HG02870 (cell line): Measurements from ENCODE around the gene SHANK3.

Experiments
- ATAC-seq: cut with Tn5 transposase; IDR thresholded peaks from one replicate; pipeline ENCODE4 v1.9.1; 2021; ENCODE audit warnings: mild to moderate bottlenecking, moderate library complexity; ENCODE audit not compliant: unreplicated experiment

Gene SHANK3

DNA sequence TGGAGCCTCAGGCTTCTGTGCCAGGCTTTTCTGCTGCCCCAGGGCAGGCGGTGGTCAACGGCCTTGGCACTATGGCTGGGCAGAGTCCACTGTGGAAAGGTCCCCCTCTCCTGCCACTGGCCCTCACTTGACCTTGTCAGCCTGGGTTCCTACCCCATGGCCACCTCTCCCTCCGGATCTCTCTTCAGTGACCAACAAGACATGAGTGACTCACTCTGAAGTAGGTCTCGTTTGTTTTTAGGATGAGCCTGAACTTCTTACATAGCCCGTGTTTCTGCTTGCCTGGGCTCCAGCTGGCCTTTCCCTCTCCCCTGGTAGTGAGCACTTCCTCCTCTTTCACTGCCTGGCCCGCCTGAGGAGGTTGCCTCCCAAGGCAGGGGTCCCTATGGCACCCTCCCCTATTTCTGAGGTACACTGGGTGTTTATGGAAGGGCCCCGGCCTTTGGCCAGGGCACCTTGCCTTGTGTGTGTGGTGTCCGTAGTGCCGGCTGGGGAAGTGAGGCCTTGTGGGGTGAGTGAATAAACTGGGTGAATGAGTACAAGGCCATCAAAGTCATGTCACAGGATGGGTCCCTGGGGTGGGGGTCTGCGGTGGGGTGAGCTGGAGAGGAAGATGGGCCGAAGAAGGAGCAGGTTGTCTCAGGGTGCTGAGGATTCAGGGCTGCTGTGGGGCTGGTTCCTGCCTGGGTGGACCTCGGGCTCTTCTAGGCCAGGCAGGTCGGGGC is 5.0 kb downstream of the SHANK3 start:
- no peak for ATAC-seq

DNA sequence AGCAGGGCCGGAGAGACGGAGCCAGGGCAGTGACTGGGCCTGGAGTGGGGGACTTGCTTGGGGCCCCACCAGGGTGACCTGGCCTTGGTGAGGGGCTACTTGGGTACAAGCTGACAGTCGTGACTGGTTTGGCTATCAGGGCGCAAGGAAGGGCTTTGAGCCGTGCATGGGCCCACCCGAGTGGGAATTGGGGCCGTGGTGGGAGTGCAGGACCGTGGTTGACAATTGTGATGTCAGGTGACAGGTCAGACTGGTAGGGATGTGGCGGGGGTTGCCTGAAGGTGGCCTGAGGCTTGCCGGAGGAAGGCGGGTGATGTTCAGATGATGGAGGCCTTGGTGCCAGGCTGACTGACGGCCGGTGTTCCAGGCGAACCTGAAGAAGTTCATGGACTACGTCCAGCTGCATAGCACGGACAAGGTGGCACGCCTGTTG is 5.6 kb downstream of the SHANK3 start:
- no peak for ATAC-seq

DNA sequence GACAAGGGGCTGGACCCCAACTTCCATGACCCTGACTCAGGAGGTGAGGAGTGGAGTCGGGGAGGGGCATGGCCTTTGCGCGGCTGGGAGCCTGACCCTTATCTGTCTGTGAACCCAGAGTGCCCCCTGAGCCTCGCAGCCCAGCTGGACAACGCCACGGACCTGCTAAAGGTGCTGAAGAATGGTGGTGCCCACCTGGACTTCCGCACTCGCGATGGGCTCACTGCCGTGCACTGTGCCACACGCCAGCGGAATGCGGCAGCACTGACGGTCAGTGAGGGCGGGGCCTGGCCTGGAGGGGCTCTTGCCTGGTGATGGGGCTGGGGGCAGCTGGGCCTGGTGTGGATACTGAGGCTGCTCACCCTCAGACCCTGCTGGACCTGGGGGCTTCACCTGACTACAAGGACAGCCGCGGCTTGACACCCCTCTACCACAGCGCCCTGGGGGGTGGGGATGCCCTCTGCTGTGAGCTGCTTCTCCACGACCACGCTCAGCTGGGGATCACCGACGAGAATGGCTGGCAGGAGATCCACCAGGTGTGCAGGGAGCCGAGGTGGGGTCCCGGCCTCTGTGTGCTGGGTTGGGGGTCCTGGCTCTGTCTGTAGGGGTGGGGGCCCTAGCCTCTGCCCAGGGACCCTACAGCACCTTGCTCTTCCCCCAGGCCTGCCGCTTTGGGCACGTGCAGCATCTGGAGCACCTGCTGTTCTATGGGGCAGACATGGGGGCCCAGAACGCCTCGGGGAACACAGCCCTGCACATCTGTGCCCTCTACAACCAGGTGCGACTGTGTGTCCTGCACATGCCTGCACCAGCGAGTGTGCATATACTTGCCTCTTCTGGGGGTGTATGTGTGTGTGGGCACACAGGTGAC is 6.3 kb downstream of the SHANK3 start:
- no peak for ATAC-seq

DNA sequence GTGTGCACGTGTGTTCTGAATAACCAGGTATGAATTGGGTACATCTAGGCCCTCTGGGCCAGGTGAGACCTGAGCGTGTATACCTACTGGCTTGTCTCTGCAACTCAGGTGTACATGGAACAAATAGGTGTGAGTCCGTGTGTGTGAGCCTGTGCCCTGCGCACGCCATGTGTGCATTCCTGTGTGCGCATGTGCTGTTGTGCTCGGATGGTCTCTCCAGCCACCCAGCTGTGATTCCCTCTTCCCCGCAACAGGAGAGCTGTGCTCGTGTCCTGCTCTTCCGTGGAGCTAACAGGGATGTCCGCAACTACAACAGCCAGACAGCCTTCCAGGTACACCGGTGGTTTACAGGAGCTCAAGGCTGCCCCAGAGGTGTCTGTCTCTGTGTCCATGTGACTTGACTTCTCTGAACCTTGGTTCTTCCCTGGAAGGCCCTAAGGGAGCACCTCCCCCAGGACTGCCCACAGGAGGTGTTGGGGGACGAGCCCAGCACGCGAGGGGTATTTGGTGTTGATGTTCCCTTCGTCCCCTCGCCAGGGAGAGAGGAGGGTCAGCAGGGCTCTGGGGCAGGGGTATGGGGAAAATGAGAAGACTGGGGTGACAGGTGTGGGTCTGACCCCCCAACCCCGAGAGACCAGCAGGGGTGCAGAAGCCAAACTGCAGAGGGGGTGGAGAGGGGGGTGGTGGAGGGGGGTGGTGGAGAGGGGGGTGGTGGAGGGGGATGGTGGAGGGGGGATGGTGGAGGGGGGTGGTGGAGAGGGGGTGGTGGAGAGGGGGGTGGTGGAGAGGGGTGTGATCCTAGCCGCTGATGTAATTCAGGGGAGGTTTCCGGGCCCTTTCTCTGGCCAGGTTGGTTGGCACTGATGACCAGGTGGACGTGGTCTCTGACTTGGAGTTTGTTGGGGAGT is 10.7 kb downstream of the SHANK3 start:
- no peak for ATAC-seq

- no peak for ATAC-seq
Measured at GRCh38 chr22:50683994-50684371, 11.4 kb downstream of the SHANK3 start.

GRCh38 chr22:50684501-50684900 is 11.9 kb downstream of the SHANK3 start:
- no peak for ATAC-seq

- ATAC-seq: no peak
Measured at GRCh38 chr22:50684986-50685385, 12.4 kb downstream of the SHANK3 start.

- ATAC-seq: no peak
Measured at GRCh38 chr22:50686794-50687193, 14.2 kb downstream of the SHANK3 start.

DNA sequence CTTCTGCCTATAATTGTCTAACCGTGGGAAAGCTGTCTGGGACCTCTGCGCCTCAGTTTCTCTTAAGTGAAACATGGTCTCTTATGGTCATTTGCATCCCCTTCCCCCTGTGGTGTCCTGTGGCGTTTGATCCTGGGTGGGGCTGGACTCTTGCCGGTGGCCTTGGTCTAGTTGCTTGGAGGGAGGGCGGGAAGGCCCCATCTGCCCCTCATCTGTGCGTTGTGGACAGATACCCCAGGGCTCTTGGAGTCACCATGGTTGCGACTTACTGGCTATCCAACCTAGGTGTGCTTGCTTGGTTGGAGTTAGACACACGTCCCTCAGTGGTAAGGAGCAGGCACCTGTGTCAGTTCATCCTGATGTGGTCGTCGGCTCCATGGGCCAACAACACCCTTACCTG is 15.2 kb downstream of the SHANK3 start:
- no peak for ATAC-seq

DNA sequence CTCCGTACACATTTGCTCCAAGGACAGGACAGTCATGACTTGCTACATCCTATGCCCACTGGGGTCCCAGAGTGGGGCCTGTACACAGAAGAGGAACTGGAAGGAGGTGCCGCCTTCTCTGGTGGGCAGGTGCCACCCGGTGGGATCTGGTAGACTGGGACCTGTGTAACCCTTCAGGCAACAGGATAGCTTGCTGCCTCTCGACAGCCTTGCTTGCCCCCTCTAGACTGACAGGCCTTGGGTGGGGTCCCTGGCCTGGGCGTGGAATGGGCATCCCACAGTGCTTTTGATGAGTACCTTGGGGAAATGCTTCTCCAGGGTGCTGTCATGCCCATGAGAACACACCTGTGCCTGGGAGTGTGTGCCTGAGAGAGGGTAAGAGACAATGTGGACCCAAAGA is 15.8 kb downstream of the SHANK3 start:
- no peak for ATAC-seq

DNA sequence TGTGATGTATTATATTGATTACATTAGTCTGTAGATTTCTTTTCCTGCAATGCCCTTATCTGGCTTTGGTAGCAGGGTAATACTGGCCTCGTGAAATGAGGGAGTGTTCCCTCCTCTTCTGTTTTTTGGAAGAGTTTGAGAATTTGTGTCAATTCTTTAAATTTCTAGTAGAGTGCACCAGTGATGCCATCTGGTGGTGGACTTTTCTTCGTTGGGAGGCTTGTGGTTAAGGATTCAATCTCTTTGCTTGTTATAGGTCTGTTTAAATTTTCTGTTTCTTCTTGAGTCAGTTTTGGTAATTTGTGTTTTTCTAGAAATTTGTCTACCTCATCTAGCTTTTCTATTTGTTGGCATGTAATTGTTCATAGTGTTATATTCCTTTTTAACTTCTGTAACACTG is 18.9 kb downstream of the SHANK3 start:
- no peak for ATAC-seq

- no peak for ATAC-seq
Measured at GRCh38 chr22:50693462-50693861, 20.8 kb downstream of the SHANK3 start.

DNA sequence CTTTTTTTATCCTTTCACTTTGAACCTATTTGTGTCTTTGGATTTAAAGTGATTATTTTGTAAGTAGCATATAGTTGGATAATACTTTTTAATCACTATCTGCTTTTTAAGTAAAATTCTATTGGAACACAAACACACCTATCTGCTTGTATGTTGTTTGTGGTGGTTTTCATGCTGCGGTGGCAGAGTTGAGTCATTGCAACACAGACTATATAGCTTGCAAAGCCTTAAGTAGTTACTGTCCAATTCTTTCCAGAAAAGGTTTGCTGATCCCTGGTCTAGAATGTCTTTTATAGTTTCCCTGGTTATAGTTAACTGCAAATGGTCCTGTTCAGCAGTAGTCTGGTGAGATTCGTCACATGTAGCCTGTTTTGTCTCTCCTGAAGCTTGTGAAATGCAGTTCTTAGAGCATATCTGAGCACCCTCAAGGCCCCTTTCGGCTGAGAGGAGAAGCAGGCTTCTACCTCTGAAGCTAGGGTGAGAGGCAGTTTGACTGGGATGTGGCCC is 21.5 kb downstream of the SHANK3 start:
- no peak for ATAC-seq

- no peak for ATAC-seq
Measured at GRCh38 chr22:50694766-50695420, 22.3 kb downstream of the SHANK3 start.

DNA sequence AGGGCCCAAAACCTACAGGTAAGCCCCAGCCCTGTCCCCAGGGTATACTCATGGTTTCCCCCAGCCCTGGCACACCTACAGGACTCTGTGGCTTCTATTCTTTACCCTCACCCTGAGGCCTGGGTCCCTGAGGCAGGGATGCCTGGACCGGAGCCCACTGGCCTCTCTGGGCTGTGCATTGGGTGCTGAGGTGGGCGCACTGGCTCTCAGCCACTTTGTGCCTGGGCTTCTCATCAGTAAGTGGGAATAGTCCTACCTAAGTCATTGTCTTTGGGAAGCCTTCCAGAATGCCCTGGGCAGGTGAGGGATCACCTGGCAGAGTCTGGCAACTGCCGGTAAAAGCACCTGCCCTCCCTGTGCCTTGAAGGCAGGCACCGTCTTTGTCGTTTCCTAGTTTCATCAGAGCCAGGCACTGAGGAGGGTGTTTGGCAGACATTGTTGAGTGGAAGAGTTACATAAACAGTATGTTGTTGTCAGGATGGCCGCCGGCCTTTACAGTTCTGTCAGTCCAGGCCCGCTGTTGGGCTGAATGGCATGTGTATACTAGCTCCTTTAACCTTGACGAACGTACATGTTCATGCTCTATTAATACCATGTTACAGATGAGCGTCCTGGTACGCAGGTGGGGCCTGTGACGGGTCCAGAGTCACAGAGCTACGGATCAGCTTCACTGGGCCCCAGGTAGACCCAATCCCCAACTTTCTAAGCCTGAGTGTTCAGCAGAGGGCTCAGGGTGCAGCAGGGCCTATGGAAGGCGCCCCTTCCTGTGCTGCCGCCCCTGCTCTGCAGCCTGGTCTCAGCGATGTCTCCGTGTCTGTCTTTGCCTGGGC is 23.0 kb downstream of the SHANK3 start:
- no peak for ATAC-seq

DNA sequence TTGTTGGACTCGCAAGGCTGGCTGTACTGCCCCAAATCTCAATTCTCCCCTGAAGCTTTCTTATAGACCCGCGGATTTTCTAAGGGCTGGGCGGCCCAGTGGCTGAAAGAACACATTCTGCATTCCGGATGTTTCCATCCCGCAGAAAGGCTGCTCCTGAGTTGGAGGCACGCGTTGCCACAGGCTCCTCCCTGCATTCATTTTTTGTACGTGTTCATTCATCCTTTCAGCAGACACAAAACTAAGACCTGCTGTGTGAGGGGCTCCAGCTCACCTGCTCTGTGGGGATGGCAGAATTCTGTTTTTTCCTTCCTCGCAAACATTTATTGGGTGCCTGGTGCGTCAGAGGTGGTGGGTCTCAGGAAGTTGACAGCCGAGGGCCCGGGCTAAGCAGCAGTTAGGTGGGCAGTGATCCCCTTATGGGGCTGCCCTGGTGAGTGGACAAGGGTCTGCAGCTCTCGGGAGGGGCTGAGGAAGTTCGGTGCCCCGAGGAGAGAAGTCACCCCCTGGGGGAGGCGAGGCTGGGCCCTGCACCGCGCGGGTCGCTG is 23.7 kb downstream of the SHANK3 start:
- no peak for ATAC-seq

DNA sequence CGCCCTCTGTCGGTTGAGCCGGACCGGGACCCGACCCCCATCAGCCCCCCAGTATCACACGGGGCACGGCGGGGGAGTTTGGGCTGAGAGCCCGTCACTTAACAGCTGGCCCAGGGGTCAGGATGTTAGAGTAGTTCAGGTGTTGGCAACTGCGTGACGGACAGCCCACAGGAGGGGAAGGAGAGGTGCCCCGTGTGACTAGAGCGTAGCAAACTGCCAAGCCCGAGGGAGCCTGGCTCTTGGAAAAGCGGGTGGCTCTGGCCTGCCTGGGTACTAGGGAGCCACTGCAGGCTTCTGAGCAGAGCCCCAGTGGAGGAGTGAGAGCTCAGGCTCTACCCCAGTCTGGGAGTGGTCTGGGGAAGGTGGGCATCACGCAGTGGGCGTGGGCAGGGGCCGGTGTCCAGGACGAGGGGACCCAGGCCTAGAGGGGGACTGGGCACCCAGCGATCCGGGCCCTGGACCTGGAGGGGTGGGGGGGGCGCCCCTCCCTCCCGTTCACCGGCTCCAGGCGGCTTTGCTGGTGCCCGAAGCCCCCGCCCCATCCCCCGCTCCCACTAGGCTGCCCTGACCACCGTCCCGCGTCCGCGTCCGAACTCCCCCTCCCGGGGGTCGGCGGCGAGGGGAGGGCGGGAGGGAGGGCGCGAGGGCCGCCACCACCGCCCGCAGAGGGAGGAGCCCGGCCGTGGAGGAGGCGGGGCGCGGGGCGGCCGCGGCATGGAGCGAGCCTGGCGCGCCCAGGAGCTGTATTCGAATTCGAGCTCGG is 24.4 kb downstream of the SHANK3 start:
- ATAC-seq: no peak

GRCh38 chr22:50697667-50698506 is 25.3 kb downstream of the SHANK3 start:
- ATAC-seq: no peak
